Measurements from ENCODE around the gene RGS3.

RGS3 gene

DNA sequence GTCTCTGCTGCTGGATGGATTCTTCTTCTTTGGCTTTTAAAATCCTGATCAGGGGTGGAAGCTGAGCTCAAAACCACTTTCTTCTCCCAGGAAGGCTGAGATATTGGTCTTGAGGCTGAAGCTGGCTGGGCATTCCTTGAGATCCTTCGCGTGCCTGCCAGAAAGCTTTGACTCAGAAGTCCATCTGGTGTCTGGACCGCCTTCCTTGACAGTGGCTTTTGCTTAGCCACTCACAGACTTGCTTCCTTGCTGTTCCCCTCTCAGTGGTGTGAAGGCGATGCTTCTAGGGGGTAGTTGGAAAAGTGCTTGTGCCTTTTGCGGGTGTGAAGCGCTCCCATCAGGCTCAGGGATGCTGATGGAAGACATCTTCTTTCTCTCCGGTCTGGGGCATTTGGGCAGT, 45.9 kb downstream of the RGS3 start:
- no peak overlapping the region for H2BK5ac ChIP-seq (ENCODE audit: low read depth, low read length, poor library complexity, severe bottlenecking)
- no peak overlapping the region for H3K23ac ChIP-seq (ENCODE audit: low read length in 2 of 2)
- no peak overlapping the region for H3K4me3 ChIP-seq (ENCODE audit: insufficient read depth in 1 of 2, low read depth in 1 of 2, low read length in 2 of 2)
- no peaks in the 10 kb centered on the region for H3K79me1 ChIP-seq (replicated peaks; ENCODE audit: low read length, poor library complexity, severe bottlenecking)
- H2AFZ ChIP-seq (ENCODE audit: low read depth, low read length), result no peak overlapping the region
- H2AK5ac ChIP-seq (ENCODE audit: low read length, severe bottlenecking), result no peak overlapping the region
- H3K27me3 ChIP-seq (ENCODE audit: control insufficient read depth in 1 of 2, insufficient read depth in 1 of 2, low read length in 2 of 2), result no peaks in the 10 kb centered on the region
- H3K27ac ChIP-seq (ENCODE audit: low read length, poor library complexity, severe bottlenecking), result no peak overlapping the region
- 93% methylated on average over 7 of the region's 7 CpGs for WGBS
- no peak overlapping the region for H4K91ac ChIP-seq (ENCODE audit: low read length)
- no peak overlapping the region for H4K8ac ChIP-seq (ENCODE audit: low read length)
- H3K9ac ChIP-seq (ENCODE audit: low read length), result no peak overlapping the region
- no peak overlapping the region for H3K14ac ChIP-seq (ENCODE audit: low read length in 2 of 2)
- H2BK15ac ChIP-seq (ENCODE audit: low read depth, poor library complexity, severe bottlenecking), result no peak overlapping the region
- no peaks in the 10 kb centered on the region for H3K9me3 ChIP-seq (ENCODE audit: control insufficient read depth, low read length)
- H3K18ac ChIP-seq (ENCODE audit: low read depth in 1 of 2, low read length in 2 of 2), result no peak overlapping the region
- DNase-seq, result peak; percentile 29
- H3K4ac ChIP-seq (ENCODE audit: low read depth in 1 of 2, low read length in 2 of 2), result no peak overlapping the region
- no peak overlapping the region for H3K4me2 ChIP-seq (ENCODE audit: low read length, poor library complexity, severe bottlenecking)
- H3K4me1 ChIP-seq (ENCODE audit: control insufficient read depth, insufficient read depth, low read depth, low read length), result peaks cover 38% of the 10 kb centered on the region
- no peak overlapping the region for H2BK120ac ChIP-seq (ENCODE audit: low read depth, low read length)
- no peak overlapping the region for H2BK12ac ChIP-seq (ENCODE audit: low read length in 2 of 2)
- H3K36me3 ChIP-seq (ENCODE audit: control insufficient read depth in 1 of 2, insufficient read depth in 2 of 2, low read depth in 1 of 2, low read length in 2 of 2), result no peaks in the 10 kb centered on the region

GRCh38 chr9:113511047-113511521, 47.6 kb downstream of the RGS3 start:
- no peak overlapping the region for H3K4ac ChIP-seq (ENCODE audit: low read depth in 1 of 2, low read length in 2 of 2)
- H2BK12ac ChIP-seq (ENCODE audit: low read length in 2 of 2), result peak overlapping the region in 1 of 2 experiments; percentile 34
- no peak for DNase-seq
- H3K27ac ChIP-seq (ENCODE audit: low read length, poor library complexity, severe bottlenecking), result no peak overlapping the region
- WGBS, result 96% methylated on average over 6 of the region's 6 CpGs
- no peaks in the 10 kb centered on the region for H3K27me3 ChIP-seq (ENCODE audit: control insufficient read depth in 1 of 2, insufficient read depth in 1 of 2, low read length in 2 of 2)
- no peak overlapping the region for H4K91ac ChIP-seq (ENCODE audit: low read length)
- no peaks in the 10 kb centered on the region for H3K79me1 ChIP-seq (replicated peaks; ENCODE audit: low read length, poor library complexity, severe bottlenecking)
- no peak overlapping the region for H2BK5ac ChIP-seq (ENCODE audit: low read depth, low read length, poor library complexity, severe bottlenecking)
- H3K4me2 ChIP-seq (ENCODE audit: low read length, poor library complexity, severe bottlenecking), result no peak overlapping the region
- H2BK120ac ChIP-seq (ENCODE audit: low read depth, low read length), result no peak overlapping the region
- no peaks in the 10 kb centered on the region for H3K36me3 ChIP-seq (ENCODE audit: control insufficient read depth in 1 of 2, insufficient read depth in 2 of 2, low read depth in 1 of 2, low read length in 2 of 2)
- no peak overlapping the region for H2AK5ac ChIP-seq (ENCODE audit: low read length, severe bottlenecking)
- no peak overlapping the region for H2AFZ ChIP-seq (ENCODE audit: low read depth, low read length)
- no peak overlapping the region for H4K8ac ChIP-seq (ENCODE audit: low read length)
- no peak overlapping the region for H3K23ac ChIP-seq (ENCODE audit: low read length in 2 of 2)
- H3K14ac ChIP-seq (ENCODE audit: low read length in 2 of 2), result no peak overlapping the region
- no peak overlapping the region for H3K9ac ChIP-seq (ENCODE audit: low read length)
- no peak overlapping the region for H3K4me3 ChIP-seq (ENCODE audit: insufficient read depth in 1 of 2, low read depth in 1 of 2, low read length in 2 of 2)
- H3K18ac ChIP-seq (ENCODE audit: low read depth in 1 of 2, low read length in 2 of 2), result no peak overlapping the region
- H2BK15ac ChIP-seq (ENCODE audit: low read depth, poor library complexity, severe bottlenecking), result no peak overlapping the region
- peaks cover 27% of the 10 kb centered on the region for H3K4me1 ChIP-seq (ENCODE audit: control insufficient read depth, insufficient read depth, low read depth, low read length)
- H3K9me3 ChIP-seq (ENCODE audit: control insufficient read depth, low read length), result no peaks in the 10 kb centered on the region

- Histone ChIP-seq H2BK12ac (ENCODE audit: low read length in 2 of 2) (peak overlapping the region in 1 of 2 experiments; percentile 18), H3K14ac (ENCODE audit: low read length in 2 of 2) (no peak overlapping the region), H3K4me2 (ENCODE audit: low read length, poor library complexity, severe bottlenecking) (no peak overlapping the region), H3K36me3 (ENCODE audit: control insufficient read depth in 1 of 2, insufficient read depth in 2 of 2, low read depth in 1 of 2, low read length in 2 of 2) (no peaks in the 10 kb centered on the region), H3K27ac (ENCODE audit: low read length, poor library complexity, severe bottlenecking) (no peak overlapping the region), H2AK5ac (ENCODE audit: low read length, severe bottlenecking) (peak overlapping the region; percentile 37), H3K4me1 (ENCODE audit: control insufficient read depth, insufficient read depth, low read depth, low read length) (peaks cover 28% of the 10 kb centered on the region), H3K79me1 (replicated peaks; ENCODE audit: low read length, poor library complexity, severe bottlenecking) (no peaks in the 10 kb centered on the region), H3K23ac (ENCODE audit: low read length in 2 of 2) (no peak overlapping the region), H2BK5ac (ENCODE audit: low read depth, low read length, poor library complexity, severe bottlenecking) (no peak overlapping the region), H3K9me3 (ENCODE audit: control insufficient read depth, low read length) (no peaks in the 10 kb centered on the region), H3K4ac (ENCODE audit: low read depth in 1 of 2, low read length in 2 of 2) (no peak overlapping the region), H4K8ac (ENCODE audit: low read length) (no peak overlapping the region), H2AFZ (ENCODE audit: low read depth, low read length) (no peak overlapping the region), H3K27me3 (ENCODE audit: control insufficient read depth in 1 of 2, insufficient read depth in 1 of 2, low read length in 2 of 2) (no peaks in the 10 kb centered on the region), H3K18ac (ENCODE audit: low read depth in 1 of 2, low read length in 2 of 2) (peak overlapping the region in 1 of 2 experiments; percentile 42), H2BK15ac (ENCODE audit: low read depth, poor library complexity, severe bottlenecking) (no peak overlapping the region), H3K9ac (ENCODE audit: low read length) (no peak overlapping the region), H2BK120ac (ENCODE audit: low read depth, low read length) (no peak overlapping the region), H4K91ac (ENCODE audit: low read length) (no peak overlapping the region), H3K4me3 (ENCODE audit: insufficient read depth in 1 of 2, low read depth in 1 of 2, low read length in 2 of 2) (no peak overlapping the region)
- WGBS, result 64% methylated on average over 10 of the region's 10 CpGs
- DNase-seq, result peak; percentile 58
Observed at GRCh38 chr9:113511856-113512761, 48.6 kb downstream of the RGS3 start.

- Histone ChIP-seq H3K27ac (ENCODE audit: low read length, poor library complexity, severe bottlenecking) (no peak overlapping the region), H3K36me3 (ENCODE audit: control insufficient read depth in 1 of 2, insufficient read depth in 2 of 2, low read depth in 1 of 2, low read length in 2 of 2) (no peaks in the 10 kb centered on the region), H2BK12ac (ENCODE audit: low read length in 2 of 2) (no peak overlapping the region), H3K9me3 (ENCODE audit: control insufficient read depth, low read length) (no peaks in the 10 kb centered on the region), H3K14ac (ENCODE audit: low read length in 2 of 2) (no peak overlapping the region), H2BK5ac (ENCODE audit: low read depth, low read length, poor library complexity, severe bottlenecking) (no peak overlapping the region), H4K91ac (ENCODE audit: low read length) (no peak overlapping the region), H2AFZ (ENCODE audit: low read depth, low read length) (no peak overlapping the region), H3K18ac (ENCODE audit: low read depth in 1 of 2, low read length in 2 of 2) (no peak overlapping the region), H3K79me1 (replicated peaks; ENCODE audit: low read length, poor library complexity, severe bottlenecking) (peaks cover 4% of the 10 kb centered on the region), H3K4ac (ENCODE audit: low read depth in 1 of 2, low read length in 2 of 2) (no peak overlapping the region), H2AK5ac (ENCODE audit: low read length, severe bottlenecking) (no peak overlapping the region), H3K27me3 (ENCODE audit: control insufficient read depth in 1 of 2, insufficient read depth in 1 of 2, low read length in 2 of 2) (no peaks in the 10 kb centered on the region), H3K4me2 (ENCODE audit: low read length, poor library complexity, severe bottlenecking) (no peak overlapping the region), H2BK15ac (ENCODE audit: low read depth, poor library complexity, severe bottlenecking) (no peak overlapping the region), H3K4me3 (ENCODE audit: insufficient read depth in 1 of 2, low read depth in 1 of 2, low read length in 2 of 2) (no peak overlapping the region), H3K4me1 (ENCODE audit: control insufficient read depth, insufficient read depth, low read depth, low read length) (peaks cover 27% of the 10 kb centered on the region), H3K23ac (ENCODE audit: low read length in 2 of 2) (no peak overlapping the region), H2BK120ac (ENCODE audit: low read depth, low read length) (no peak overlapping the region), H3K9ac (ENCODE audit: low read length) (no peak overlapping the region), H4K8ac (ENCODE audit: low read length) (no peak overlapping the region)
- WGBS, result 77% methylated on average over 5 of the region's 8 CpGs
- no peak for DNase-seq
Observed at GRCh38 chr9:113513111-113513510, 49.6 kb downstream of the RGS3 start.

Data from mesenchymal stem cell (in vitro differentiated cells and primary cell).